Stimulated activated naive CD4-positive, alpha-beta T cell (primary cell): Measurements from ENCODE around the gene C19orf44.
"Not testable (repeated sequence)": the region's sequence is repeated elsewhere in the genome, so short reads cannot be mapped to it uniquely, and the experiment has no call there.

Source experiments
- DNase-seq, 6 experiments: peaks; one replicate each; lab custom pipeline; 2025; lab: John Stamatoyannopoulos, UW

C19orf44 gene

GRCh38 chr19:16537111-16537510 is 40.9 kb downstream of the C19orf44 start:
- DNase-seq: no peak

DNA sequence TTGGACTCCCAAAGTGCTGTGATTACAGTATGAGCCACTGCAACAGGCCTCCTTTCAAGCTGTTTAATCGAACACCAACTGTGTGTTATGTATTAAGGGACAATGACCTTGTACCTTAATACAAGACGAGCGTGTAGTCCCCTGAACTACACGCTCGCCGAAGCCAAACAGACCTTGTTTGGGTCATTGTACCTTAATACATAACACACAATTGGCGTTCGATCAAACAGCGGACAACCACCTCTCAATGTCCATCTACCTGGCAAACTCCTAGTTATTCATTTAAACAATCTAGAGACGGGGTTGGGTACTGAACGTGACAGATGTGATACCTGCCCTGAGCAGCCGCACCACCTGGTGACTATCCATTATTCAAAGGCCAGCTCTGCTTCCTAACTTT is 44.8 kb downstream of the C19orf44 start:
- no peak for DNase-seq

- no peak for DNase-seq
Observed at GRCh38 chr19:16541526-16542044, 45.4 kb downstream of the C19orf44 start.

DNA sequence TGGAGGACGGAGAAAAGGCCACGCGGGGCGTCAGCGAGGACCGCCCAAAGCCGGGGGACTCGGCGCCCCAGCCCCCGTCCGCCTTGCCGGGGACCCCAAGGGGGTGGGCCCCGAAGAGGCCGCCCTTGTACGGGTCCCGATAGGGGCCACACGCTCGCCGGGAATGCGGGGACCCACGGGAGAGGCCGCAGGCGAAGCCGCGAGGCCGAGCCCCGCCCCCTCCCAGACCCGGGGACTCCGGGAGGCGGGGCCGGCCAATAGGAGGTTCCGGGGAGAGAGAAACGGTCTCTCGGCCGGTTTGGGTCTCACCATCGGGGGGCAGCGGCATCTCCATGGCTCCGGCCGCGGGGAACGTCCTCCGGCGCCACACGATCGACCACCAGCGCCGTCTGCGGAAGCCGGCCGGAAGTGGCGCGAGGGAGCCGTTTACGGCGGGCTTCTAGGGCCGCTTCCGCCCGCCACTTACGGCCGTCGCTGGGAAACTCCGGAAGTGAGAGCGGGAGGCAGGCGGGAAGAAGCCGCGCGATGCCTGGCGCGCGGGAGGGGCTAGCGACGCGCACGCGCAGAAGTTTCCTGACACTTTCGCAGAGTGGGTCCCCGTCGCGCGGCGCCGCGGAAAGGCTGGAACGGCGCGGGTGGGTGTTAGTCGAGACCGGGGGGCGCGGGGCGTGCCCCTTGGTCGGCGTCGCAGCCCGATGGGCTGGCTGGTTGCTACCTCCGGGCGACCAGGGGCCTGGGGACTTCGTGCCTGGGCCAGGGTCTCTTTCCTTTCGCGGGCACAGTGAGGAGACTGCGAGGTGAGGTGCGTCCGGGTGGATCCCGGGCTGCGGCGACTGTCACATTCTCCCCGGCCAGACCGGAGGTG is 46.1 kb downstream of the C19orf44 start, which contains the start of gene CHERP:
CHERP (minus strand) TSS at position 393 of the 865 bp plus-strand sequence; CDS start at position 334, 59 bp downstream.
- peak; percentile 89 to 94 (median 92) for DNase-seq

DNA sequence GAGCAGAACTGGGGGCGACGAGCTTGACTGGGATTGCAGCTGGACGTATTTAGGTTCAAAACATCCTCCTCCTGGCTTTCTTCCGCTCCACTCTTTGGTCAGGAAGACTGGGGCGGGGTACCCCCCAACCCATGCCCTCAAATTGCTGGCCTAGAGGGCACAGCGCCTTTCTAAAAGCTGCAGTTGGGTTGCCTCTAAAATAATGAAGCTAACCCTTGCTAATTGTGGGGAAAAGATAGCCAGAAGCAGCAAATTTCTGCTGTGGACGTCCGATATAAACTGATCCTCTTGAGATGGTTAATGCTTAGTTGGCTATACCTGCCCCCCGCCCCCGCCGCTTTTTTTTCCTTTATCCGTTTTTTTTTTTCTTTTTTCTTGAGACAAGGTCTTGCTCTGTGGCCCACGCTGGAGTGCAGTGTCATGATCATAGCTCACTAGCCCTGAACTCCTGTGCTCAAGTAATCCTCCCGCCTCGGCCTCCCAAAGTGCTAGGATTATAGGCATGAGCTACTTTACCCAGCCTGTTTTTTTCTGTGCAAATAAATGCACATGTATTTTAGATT is 46.8 kb downstream of the C19orf44 start:
- no peak for DNase-seq

DNA sequence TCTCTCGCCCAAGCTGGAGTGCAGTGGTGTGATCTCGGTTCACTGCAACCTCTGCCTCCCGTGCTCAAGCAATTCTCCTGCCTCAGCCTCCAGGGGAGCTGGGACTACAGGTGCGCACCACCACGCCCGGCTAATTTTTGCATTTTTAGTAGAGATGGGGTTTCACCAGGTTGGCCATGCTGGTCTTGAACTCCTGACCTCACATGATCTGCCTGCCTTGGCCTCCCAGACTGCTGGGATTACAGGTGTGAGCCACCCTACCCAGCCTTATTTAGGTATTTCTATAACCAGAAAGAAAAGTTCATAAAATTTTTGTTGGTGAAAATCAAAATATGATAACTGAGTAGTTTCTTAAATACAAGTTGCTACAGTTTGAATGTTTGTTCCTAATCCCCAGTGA is 47.5 kb downstream of the C19orf44 start:
- DNase-seq: not testable (repeated sequence)

GRCh38 chr19:16544473-16545231 is 48.5 kb downstream of the C19orf44 start:
- no peak for DNase-seq

DNA sequence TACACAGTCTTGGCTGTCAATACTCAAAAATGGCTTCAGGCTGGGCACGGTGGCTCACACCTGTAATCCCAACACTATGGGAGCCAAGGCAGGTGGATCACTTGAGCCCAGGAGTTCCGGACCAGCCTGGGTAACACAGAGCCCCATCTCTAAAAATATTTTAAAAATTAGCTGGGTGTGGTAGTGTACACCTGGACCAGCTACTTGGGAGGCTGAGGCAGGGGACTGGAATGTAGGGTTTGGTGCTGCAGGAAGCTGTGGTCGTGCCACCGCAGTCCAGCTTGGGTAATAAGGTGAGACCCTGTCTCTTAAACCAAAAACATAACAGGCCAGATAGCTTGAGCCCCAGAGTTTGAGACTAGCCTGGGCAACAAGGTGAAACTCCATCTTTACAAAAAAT is 52.8 kb downstream of the C19orf44 start:
- no peak for DNase-seq

DNA sequence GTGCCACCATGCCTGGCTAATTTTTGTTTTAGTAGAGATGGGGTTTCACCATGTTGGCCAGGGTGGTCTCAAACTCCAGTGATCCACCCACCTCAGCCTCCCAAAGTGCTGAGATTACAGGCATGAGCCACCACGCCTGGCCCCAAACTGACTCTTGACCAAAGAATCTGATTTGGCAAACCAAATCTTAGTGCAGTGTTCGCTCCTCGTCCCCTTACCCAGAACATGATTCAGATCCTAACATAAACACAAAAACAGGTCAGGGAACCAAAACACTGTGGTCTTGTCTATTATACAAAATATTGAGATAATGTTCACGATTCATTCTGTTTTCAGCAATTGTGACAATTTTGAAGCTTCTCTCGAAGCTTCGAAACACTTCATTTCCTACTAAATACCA is 55.7 kb downstream of the C19orf44 start:
- DNase-seq: not testable (repeated sequence)

GRCh38 chr19:16554776-16555175 is 58.6 kb downstream of the C19orf44 start:
- DNase-seq: no peak

- DNase-seq: no peak
Observed at GRCh38 chr19:16559780-16560276, 63.6 kb downstream of the C19orf44 start.

DNA sequence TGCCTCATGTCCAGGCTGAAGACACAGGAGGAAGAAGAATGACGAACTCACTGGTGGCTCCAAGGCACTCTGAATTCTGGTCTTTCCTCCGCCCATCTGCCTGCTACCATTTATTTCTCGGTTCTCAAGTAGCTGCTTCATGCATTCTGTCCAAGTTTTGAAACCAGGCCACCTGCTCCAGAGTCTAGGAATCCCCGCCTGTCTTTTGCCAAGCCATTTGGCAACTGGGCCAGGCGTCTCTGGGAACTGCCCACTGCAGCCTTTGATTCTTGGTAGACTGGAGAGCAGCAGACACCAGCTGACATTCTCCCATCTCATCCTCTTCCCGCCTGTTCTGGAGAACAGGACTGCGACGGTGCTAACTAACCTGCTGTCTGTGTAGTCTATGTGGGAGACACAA is 65.2 kb downstream of the C19orf44 start:
- DNase-seq: no peak

DNA sequence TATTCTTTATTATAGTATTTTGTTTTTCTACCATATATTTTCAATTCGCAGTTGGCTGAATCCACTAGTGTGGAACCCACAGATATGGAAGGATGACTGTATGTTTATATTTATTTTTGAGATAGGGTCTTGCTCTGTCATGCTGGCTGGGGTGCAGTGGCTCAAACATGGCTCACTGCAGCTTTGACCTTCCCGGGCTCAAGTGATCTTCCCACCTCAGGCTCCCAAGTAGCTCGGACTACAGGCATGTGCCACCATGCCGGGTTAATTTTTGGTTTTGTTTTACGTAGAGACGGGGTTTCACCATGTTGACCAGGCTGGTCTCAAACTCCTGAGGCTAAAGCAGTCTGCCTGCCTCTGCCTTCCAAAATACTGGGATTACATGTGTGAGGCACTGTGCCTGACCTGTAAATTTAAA is 66.4 kb downstream of the C19orf44 start:
- DNase-seq: no peak

GRCh38 chr19:16564842-16565241 is 68.6 kb downstream of the C19orf44 start:
- DNase-seq: no peak

GRCh38 chr19:16566161-16566560 is 70.0 kb downstream of the C19orf44 start:
- DNase-seq: peak; percentile 66 to 93 (median 86)

GRCh38 chr19:16566702-16567101 is 70.5 kb downstream of the C19orf44 start:
- DNase-seq: no peak

GRCh38 chr19:16569609-16570320 is 73.6 kb downstream of the C19orf44 start:
- DNase-seq: no peak
